Neural cell (in vitro differentiated cells): Measurements from ENCODE around the gene RASSF8. TPM values are rescaled to one million over a fixed set of nuclear protein-coding genes. Genes with fewer than 3 reads are reported as not detected.

Experiments used
- H2AFZ ChIP-seq: fragments of 200-600, 300-800 bp; sonication (generic), shearing (Covaris generic); 2 replicates; pipeline ENCODE4 v1.6.0; 2014; ENCODE audit warnings: low read depth, mild to moderate bottlenecking, antibody characterized with exemption, low read length, moderate library complexity
- H3F3A ChIP-seq: fragments of 200-600 bp; shearing (Covaris generic); 2 replicates; pipeline ENCODE4 v1.6.1; 2016; ENCODE audit warnings: mild to moderate bottlenecking, moderate library complexity, mixed read lengths, antibody characterized with exemption, low read length; ENCODE audit not compliant: insufficient read depth, poor library complexity, severe bottlenecking
- H3K27ac ChIP-seq: fragments of 200-600, 300-800 bp; sonication (generic), shearing (Covaris generic); 2 replicates; pipeline ENCODE4 v1.5.1; 2014; ENCODE audit warnings: mild to moderate bottlenecking, low read length, moderate library complexity
- H3K27me3 ChIP-seq: fragments of 300-800, 200-600 bp; sonication (generic), shearing (Covaris generic); 2 replicates; pipeline ENCODE4 v1.6.0; 2014; ENCODE audit warnings: mild to moderate bottlenecking, low read depth, low read length, moderate library complexity; ENCODE audit not compliant: insufficient read depth
- H3K36me3 ChIP-seq: fragments of 300-800, 200-600 bp; sonication (generic), shearing (Covaris generic); 2 replicates; pipeline ENCODE4 v1.5.1; 2014; ENCODE audit warnings: mild to moderate bottlenecking, antibody characterized with exemption, low read length, moderate library complexity; ENCODE audit not compliant: insufficient read depth
- H3K4me2 ChIP-seq: fragments of 300-800, 200-600 bp; sonication (generic), shearing (Covaris generic); 2 replicates; pipeline ENCODE4 v1.6.0; 2014; ENCODE audit warnings: mild to moderate bottlenecking, low read length
- H3K4me3 ChIP-seq: fragments of 300-800, 200-600 bp; sonication (generic), shearing (Covaris generic); 2 replicates; pipeline ENCODE4 v1.5.1; 2014; ENCODE audit warnings: mild to moderate bottlenecking, low read length, moderate library complexity
- H3K79me2 ChIP-seq: fragments of 200-600 bp; shearing (Covaris generic); replicated peaks from 2 replicates; pipeline ENCODE4 v1.6.0; 2014; ENCODE audit warnings: mild to moderate bottlenecking, low read length, moderate library complexity; ENCODE audit not compliant: insufficient read depth
- H3K9ac ChIP-seq: fragments of 300-800, 200-600 bp; sonication (generic), shearing (Covaris generic); 2 replicates; pipeline ENCODE4 v1.6.1; 2016; ENCODE audit warnings: mild to moderate bottlenecking, low read length, mixed read lengths
- H3K9me2 ChIP-seq: fragments of 200-600 bp; shearing (Covaris generic); 2 replicates; pipeline ENCODE4 v1.6.1; 2016; ENCODE audit warnings: mild to moderate bottlenecking, low read length, mixed read lengths; ENCODE audit not compliant: insufficient read depth
- H3K9me3 ChIP-seq: fragments of 200-600, 300-800 bp; sonication (generic), shearing (Covaris generic); 2 replicates; pipeline ENCODE4 v1.6.1; 2016; ENCODE audit warnings: mild to moderate bottlenecking, mixed run types, low read length, moderate library complexity, mixed read lengths
- H4K20me1 ChIP-seq: fragments of 200-600 bp; shearing (Covaris generic); 2 replicates; pipeline ENCODE4 v1.6.1; 2016; ENCODE audit warnings: mild to moderate bottlenecking, mixed run types; ENCODE audit not compliant: insufficient read depth
- CTCF ChIP-seq: fragments of 450-650 bp; IDR thresholded peaks from 2 replicates; pipeline ENCODE4 v1.5.1; 2014; ENCODE audit warnings: antibody characterized with exemption, mild to moderate bottlenecking, moderate library complexity; ENCODE audit not compliant: poor library complexity, severe bottlenecking
- EP300 ChIP-seq: fragments of 450-650 bp; conservative IDR thresholded peaks from 2 replicates; pipeline ENCODE4 v1.6.1; 2014; ENCODE audit warnings: antibody characterized with exemption, mild to moderate bottlenecking, moderate library complexity; ENCODE audit not compliant: poor library complexity, severe bottlenecking
- EZH2 ChIP-seq: fragments of 200-600, 300-800 bp; shearing (Covaris generic), sonication (generic); IDR thresholded peaks from 2 replicates; pipeline ENCODE4 v1.6.1; 2014; ENCODE audit warnings: antibody characterized with exemption, low read length, borderline replicate concordance, mild to moderate bottlenecking; ENCODE audit not compliant: insufficient read depth, poor library complexity, severe bottlenecking
- MXI1 ChIP-seq: fragments of 450-650 bp; conservative IDR thresholded peaks from 2 replicates; pipeline ENCODE4 v1.6.1; 2014; ENCODE audit warnings: antibody characterized with exemption, mild to moderate bottlenecking; ENCODE audit not compliant: poor library complexity, severe bottlenecking
- POLR2AphosphoS5 ChIP-seq: IDR thresholded peaks from 2 replicates; pipeline ENCODE4 v1.6.1; 2012
- RAD21 ChIP-seq: fragments of 450-650 bp; conservative IDR thresholded peaks from 2 replicates; pipeline ENCODE4 v1.6.1; 2014; ENCODE audit warnings: antibody characterized with exemption, mild to moderate bottlenecking, moderate library complexity
- REST ChIP-seq: IDR thresholded peaks from 2 replicates; pipeline ENCODE4 v1.6.1; 2012; ENCODE audit warnings: borderline replicate concordance
- SMC3 ChIP-seq: fragments of 450-650 bp; conservative IDR thresholded peaks from 2 replicates; pipeline ENCODE4 v1.6.1; 2014; ENCODE audit warnings: antibody characterized with exemption, mild to moderate bottlenecking, moderate library complexity; ENCODE audit not compliant: poor library complexity
- TAF1 ChIP-seq: IDR thresholded peaks from 2 replicates; pipeline ENCODE4 v1.6.1; 2012; ENCODE audit warnings: low read depth
- polyA plus RNA-seq: library from polyadenylated mRNA; depleted of rRNA; stranded (reverse); fragments of >200 nt; gene quantifications from 2 replicates; pipeline ENCODE4 v1.2.3, GENCODE V29; 2014

Gene RASSF8
- polyA plus RNA-seq, 1 donor from 2014 or later = 11.4 TPM

- Histone ChIP-seq H3K9me2 (no peaks in the 10 kb centered on the region), H2AFZ (no peak overlapping the region), H4K20me1 (no peaks in the 10 kb centered on the region), H3K27me3 (no peaks in the 10 kb centered on the region), H3K27ac (no peak overlapping the region), H3K79me2 (peaks cover 4% of the 10 kb centered on the region), H3F3A (no peaks in the 10 kb centered on the region), H3K4me2 (no peak overlapping the region), H3K9ac (no peak overlapping the region), H3K36me3 (no peaks in the 10 kb centered on the region), H3K4me3 (no peak overlapping the region), H3K9me3 (no peaks in the 10 kb centered on the region)
- TF ChIP-seq MXI1 = no peak
- no peak for TF ChIP-seq EP300
- TF ChIP-seq SMC3 = no peak
- no peak for TF ChIP-seq REST
- TF ChIP-seq RAD21 = no peak
- no peak for TF ChIP-seq CTCF
- no peak for TF ChIP-seq TAF1
- no peak for TF ChIP-seq POLR2AphosphoS5
- no peak for TF ChIP-seq EZH2
These were observed 87.7 kb downstream of the RASSF8 start for GRCh38 chr12:26046203-26046602.

- Histone ChIP-seq H4K20me1 (no peaks in the 10 kb centered on the region), H3K9me3 (no peaks in the 10 kb centered on the region), H3K36me3 (no peaks in the 10 kb centered on the region), H3K9me2 (no peaks in the 10 kb centered on the region), H3F3A (no peaks in the 10 kb centered on the region), H3K27ac (no peak overlapping the region), H2AFZ (no peak overlapping the region), H3K79me2 (peaks cover 4% of the 10 kb centered on the region), H3K9ac (no peak overlapping the region), H3K4me2 (no peak overlapping the region), H3K27me3 (no peaks in the 10 kb centered on the region), H3K4me3 (no peak overlapping the region)
- no peak for TF ChIP-seq CTCF
- no peak for TF ChIP-seq REST
- no peak for TF ChIP-seq SMC3
- TF ChIP-seq MXI1 = no peak
- no peak for TF ChIP-seq POLR2AphosphoS5
- no peak for TF ChIP-seq EZH2
- no peak for TF ChIP-seq EP300
- no peak for TF ChIP-seq TAF1
- TF ChIP-seq RAD21 = no peak
These were observed 88.4 kb downstream of the RASSF8 start for GRCh38 chr12:26046906-26047305.
